HuH-7.5 (cell line): ENCODE data around the gene FER.
"Not testable (repeated sequence)": the region's sequence is repeated elsewhere in the genome, so short reads cannot be mapped to it uniquely, and the experiment has no call there.

ENCODE experiments used
- DNase-seq: peaks from one replicate; pipeline ENCODE4 v3.0.0; 2011; ENCODE audit warnings: low spot score

FER gene

DNA sequence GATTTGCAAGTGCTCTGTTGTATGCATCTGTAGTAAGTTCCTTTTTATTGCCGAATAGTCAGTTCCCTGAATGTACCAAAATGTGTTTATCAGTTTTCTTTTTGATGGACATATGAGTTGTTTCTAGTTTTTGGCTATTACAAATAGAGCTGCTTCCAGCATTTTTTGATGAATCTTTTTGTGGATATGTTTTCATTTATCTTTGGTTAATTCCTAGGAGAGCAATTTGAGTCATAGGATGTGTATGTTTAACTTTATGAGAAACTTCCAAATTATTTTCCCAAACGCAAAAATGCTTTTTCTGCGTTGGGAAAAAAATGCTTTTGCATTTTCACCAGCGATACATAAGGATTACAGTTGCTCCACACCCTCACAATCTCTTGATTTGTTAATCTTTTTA lies 287.7 kb downstream of the FER start:
- no peak for DNase-seq

DNA sequence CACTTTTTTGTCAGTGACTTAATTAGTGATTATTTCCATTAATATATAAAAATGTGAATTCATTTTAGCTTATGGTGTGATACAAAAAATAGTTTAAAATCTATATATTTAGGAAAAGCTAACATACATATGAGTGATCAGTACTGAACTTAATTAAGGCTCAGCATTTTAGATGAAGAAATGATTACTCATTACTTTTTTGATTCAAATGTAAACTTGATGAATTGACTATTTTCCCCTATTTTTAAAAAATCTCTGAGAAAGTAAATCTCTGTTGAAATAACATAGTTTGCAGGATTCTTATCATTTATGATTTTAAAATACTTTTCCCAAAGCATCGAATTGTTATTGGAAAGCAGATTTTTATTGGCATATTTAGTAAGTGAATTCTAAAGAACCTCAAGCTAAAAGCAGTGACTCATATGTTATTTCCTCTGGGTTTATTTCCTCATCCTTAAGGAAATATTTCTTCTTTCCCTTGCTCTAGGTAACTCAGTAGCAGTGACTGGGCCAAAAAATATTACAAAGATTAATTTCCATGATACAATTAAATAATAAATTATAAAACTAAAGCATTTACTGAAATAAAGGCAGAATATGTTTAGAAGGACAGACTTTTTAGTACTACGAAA lies 290.6 kb downstream of the FER start:
- DNase-seq, result no peak

DNA sequence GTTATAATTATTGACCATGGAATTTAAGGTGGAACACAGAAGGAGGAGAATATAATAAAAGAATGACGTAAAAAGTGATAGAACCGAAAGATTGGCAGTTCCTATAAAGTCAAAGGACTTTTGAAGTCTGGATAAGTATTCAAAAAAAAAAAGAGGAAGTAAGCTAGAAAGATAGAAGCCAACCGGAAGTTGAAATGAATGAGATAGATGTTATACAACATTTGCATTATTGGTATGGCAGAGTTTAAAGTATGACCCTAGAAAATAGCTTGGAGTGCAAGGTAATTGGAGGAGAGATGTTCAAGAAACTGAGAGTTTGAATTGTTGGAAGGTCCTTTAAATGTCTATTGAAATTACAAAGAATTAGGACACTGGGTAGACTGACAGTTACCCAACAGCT lies 293.6 kb downstream of the FER start:
- DNase-seq, result no peak

DNA sequence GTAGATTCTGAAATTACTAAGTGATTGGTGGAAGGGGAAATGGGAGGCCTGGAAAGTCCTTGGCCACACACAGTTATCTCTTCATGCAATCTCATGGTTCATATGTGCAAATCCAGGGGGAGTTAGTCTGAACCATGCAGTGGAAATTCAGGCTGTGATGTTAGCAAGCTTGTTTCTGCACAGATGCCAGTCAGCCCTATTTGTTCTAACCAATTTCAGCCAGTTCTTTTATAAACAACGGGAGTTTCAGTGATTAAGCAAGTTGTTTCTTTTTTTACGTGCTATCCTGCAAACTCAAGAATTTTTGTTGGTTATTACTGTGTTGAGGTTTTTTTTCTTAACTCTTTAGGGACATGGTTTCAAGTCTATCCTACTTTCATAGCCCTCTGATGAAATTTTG lies 298.0 kb downstream of the FER start:
- DNase-seq, result no peak

- DNase-seq, result no peak
Measured at GRCh38 chr5:109049565-109049964, 301.9 kb downstream of the FER start.

- not testable (repeated sequence) for DNase-seq
Measured at GRCh38 chr5:109050321-109050720, 302.6 kb downstream of the FER start.

DNA sequence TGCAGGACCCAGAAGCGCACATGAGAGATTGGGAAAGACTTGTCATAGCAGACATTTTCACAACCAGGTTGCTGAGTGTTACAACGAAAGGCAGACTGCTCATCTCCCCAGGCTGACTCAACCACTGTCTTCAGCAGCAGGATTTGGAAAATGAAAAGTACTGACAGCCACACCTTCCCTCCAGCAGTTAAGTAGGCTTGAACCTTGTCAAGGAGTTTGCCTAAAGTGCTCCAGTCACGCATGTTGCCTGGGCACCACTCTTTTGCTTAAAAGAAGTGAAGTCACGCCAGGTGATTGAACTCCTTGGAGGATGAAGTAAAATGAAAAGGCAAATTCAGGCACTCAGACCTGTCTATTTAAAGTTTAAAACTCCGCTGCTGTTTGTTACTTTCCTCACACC lies 304.5 kb downstream of the FER start:
- DNase-seq, result not testable (repeated sequence)

DNA sequence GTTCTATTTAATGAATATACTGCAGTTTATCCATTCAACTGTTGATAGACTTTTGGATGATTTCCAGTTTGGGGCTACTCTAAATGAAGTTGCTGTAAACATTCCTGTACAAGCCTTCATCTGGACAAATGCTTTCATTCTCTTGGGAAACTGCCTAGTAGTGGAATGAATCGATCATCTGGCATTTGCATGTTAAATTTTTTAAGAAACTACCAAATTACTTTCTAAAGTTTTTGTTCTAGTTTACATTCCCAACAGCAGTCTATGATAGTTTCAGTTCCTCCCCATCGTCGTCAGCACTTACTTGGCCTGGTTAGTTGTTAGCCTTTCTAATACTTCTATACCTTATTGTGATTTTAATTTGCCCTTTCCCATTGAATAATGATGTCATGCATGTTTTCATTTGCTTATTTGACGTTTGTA lies 306.3 kb downstream of the FER start:
- DNase-seq, result no peak

- no peak for DNase-seq
Measured at GRCh38 chr5:109060378-109061025, 312.8 kb downstream of the FER start.

GRCh38 chr5:109062664-109063063 lies 315.0 kb downstream of the FER start:
- no peak for DNase-seq

- DNase-seq, result no peak
Measured at GRCh38 chr5:109063223-109063622, 315.5 kb downstream of the FER start.

DNA sequence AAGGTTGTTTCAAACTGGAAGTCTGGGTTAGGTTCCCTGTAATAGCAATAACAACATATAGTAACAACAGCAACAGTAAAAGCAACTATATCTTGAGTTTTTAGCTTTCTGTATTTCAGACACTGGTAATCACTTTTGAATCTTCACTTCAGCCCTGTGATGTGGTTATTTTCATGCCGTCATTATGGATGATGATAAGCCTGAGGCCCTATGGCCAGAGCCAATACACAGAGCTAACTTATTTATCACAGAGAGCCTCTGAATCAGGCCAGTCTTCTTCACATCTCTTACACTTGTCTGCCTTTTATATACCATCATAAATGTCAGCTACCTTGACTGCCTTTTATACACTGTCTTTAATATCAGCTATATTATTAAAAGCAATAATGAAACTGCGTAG lies 329.0 kb downstream of the FER start:
- no peak for DNase-seq

DNA sequence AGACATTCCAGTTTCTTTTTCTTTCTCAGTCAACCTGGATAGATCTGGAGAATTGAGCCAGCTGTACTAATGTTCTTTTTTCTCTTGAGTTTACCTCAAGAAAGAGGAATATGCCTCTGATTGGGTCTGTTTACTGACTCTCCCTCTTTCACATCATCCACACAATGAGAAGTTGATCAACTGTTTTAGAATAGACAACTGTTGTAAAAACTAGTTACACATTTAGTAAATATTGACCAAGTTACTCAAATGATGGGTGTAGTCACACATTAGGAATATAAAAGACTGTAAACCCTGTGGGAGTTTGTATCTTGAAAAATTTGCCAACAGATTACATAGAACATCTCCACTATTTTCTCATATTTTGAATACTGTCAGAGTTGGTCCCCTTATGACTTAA lies 330.8 kb downstream of the FER start:
- DNase-seq, result no peak

- DNase-seq, result no peak
Measured at GRCh38 chr5:109080481-109080880, 332.8 kb downstream of the FER start.

- DNase-seq, result peak; percentile 3
Measured at GRCh38 chr5:109080896-109081295, 333.2 kb downstream of the FER start.

- no peak for DNase-seq
Measured at GRCh38 chr5:109083937-109084336, 336.2 kb downstream of the FER start.

GRCh38 chr5:109089191-109089590 lies 341.5 kb downstream of the FER start:
- DNase-seq, result no peak

GRCh38 chr5:109099081-109099480 lies 351.4 kb downstream of the FER start:
- DNase-seq, result no peak

GRCh38 chr5:109100971-109101370 lies 353.3 kb downstream of the FER start:
- DNase-seq, result no peak

DNA sequence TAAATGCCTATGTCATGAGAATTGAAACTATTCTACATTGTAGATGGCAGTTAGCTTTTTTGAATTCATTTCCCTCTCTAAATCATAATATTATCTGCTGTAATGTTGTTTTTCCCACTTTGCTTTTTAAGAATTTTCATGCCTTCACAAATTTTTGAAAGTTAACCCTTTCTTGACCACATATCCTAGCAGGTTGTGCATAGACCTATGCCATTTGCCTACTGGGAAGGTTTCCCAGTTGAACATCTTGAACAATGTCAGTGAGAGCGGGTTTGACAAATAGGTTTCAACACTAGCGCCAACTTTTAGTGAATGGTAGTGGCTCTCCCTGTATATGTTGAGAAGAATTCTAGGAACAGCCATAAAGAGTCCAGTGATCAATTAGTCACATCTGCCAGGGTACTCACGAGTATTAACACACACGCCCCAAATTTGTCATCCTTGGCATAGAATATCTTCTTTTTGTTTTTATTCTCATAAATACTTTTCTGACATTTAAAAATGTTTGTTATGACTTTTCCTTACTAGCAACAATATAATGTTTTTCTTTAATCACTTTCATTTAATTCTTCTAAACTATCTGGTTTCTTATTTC lies 354.5 kb downstream of the FER start:
- no peak for DNase-seq

- no peak for DNase-seq
Measured at GRCh38 chr5:109105631-109106267, 358.1 kb downstream of the FER start.

DNA sequence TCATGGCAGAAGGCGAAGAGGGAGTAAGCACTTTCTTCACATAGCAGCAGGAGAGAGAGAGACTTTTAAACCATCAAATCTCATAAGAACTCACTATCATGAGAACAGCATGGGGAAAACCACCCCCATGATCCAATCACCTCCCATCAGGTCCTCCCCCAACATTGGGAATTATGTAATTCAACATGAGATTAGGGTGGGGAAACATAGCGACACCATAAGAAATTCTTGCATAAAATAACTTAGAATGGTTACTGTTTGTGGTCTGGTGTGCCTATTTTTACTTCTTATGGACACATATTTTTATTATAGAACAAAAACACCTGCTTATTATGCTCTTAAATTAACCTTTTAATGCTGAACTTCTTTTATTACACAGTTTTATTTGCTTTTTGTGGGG lies 364.0 kb downstream of the FER start:
- DNase-seq, result no peak

DNA sequence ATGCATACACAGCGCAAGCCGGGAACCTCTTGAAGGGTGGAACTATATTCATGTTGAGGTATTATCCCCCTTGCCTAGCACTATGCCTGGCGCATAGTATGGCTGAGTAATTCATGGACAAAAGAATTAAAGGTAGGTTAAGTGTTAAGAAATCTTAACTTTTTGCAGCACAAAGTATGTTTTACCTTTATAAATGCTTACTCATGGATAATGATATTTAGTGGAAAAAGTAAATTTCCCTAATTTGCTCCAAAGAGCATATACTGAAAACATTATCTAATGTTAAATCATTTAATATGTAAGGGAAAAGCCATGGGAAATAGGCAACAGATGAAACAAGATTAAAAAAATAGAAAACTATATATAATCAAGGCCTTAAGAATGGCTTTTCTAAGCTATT lies 365.9 kb downstream of the FER start:
- no peak for DNase-seq
